ENCODE results near the gene C11orf16.

- TF ChIP-seq CTCF (IDR thresholded peaks at IDR 0.05; ENCODE audit: insufficient read depth, low read length, poor library complexity, severe bottlenecking): no peak
- no peak for TF ChIP-seq EZH2phosphoT487 (conservative IDR thresholded peaks at IDR 0.05; ENCODE audit: low read length)
Measured at GRCh38 chr11:8942518-8943066, 9.8 kb upstream of the C11orf16 start, which contains the start of gene ASCL3.
